Vagina (tissue), 2 donors: ENCODE results near the gene NKG7. TPM values are rescaled to one million over a fixed set of nuclear protein-coding genes. Genes with fewer than 3 reads are reported as not detected.

Experiments used
- DNase-seq, 2 donors: peaks; one replicate each; pipeline ENCODE4 v3.0.0-alpha.2; 2017; ENCODE audit errors: extremely low spot score in 2 of 2
- H3K27ac ChIP-seq: fragments of 200-600 bp; sonication (generic); one replicate; pipeline ENCODE4 v1.5.1; 2019
- H3K27me3 ChIP-seq: fragments of 200-600 bp; sonication (generic); one replicate; pipeline ENCODE4 v1.5.1; 2019
- H3K36me3 ChIP-seq, 2 donors: fragments of 200-600 bp; sonication (generic); one replicate each; pipeline ENCODE4 v1.5.1; 2017 to 2019
- H3K4me1 ChIP-seq: fragments of 200-600 bp; sonication (generic); one replicate; pipeline ENCODE4 v1.5.1; 2019
- H3K4me3 ChIP-seq, 2 donors: fragments of 200-600 bp; sonication (generic); 1 replicate in 1 of 2; 2 replicates in 1 of 2; pipeline ENCODE4 v1.5.1; 2016 to 2019
- H3K9me3 ChIP-seq: fragments of 200-600 bp; sonication (generic); one replicate; pipeline ENCODE4 v1.5.1; 2019
- POLR2A ChIP-seq, 2 donors: fragments of 450-650 bp; IDR thresholded peaks; one replicate each; pipeline ENCODE4 v1.6.1; 2017; ENCODE audit warnings: antibody characterized with exemption in 2 of 2, mild to moderate bottlenecking in 2 of 2, moderate library complexity in 2 of 2
- POLR2AphosphoS5 ChIP-seq, 2 donors: sonication (generic); formaldehyde crosslinking; IDR thresholded peaks; one replicate each; pipeline ENCODE4 v1.9.0; 2017; ENCODE audit warnings: antibody characterized with exemption in 2 of 2, mild to moderate bottlenecking in 2 of 2, low read depth in 1 of 2; ENCODE audit not compliant: insufficient read depth in 1 of 2
- intact Hi-C: fragments of 100-400 bp; cut with DNase I; formaldehyde crosslinking; loops from one replicate; pipeline ENCODE4 v1.15.1; 2023
- total RNA-seq: library from RNA; depleted of rRNA; stranded (reverse); fragments of >200 nt; gene quantifications from one replicate; pipeline ENCODE4 v1.2.3, GENCODE V29; 2016
- TF ChIP-seq, protein P1 (sequence below), 3 experiments: fragments of 450-650 bp in 2 of 3; fragments of 200-600 bp in 1 of 3; sonication (generic) in 1 of 3; IDR thresholded peaks; one replicate each; pipeline ENCODE4 v1.5.1; 2017 to 2019; ENCODE audit warnings: antibody characterized with exemption in 3 of 3, mild to moderate bottlenecking in 2 of 3, moderate library complexity in 2 of 3

Gene NKG7
- total RNA-seq, 1 donor from 2014 or later: 3.4 TPM

DNA sequence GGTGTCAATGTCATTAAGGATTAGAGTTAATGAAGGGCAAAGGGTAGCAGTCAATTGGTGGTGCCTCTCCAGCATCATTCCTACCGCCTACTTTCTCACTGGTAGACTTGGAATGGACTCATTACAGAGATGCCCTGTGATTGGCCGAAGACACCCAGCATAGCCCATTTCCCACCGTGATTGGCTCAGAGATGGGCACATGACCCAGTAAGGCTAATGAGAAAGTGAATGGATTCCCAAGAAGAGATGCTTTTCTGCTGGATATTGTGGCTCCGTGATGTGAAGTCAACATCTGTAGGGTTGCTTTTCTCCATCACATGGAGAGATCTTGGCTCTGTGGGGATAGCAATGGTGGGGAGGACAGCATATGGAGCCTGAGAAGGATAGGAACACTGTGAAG lies 42.1 kb downstream of the NKG7 start:
- H3K27me3 ChIP-seq: no peaks in the 10 kb centered on the region
- no peak overlapping the region for H3K27ac ChIP-seq
- no peak overlapping the region for H3K4me3 ChIP-seq
- peaks cover 6% of the 10 kb centered on the region for H3K4me1 ChIP-seq
- intact Hi-C loops: loop anchor here (10.0 kb wide), 2 partner anchors 64 to 236 kb away; partner anchors contain the start of gene C19orf84
- no peak for TF ChIP-seq POLR2A (IDR thresholded peaks at IDR 0.05)
- TF ChIP-seq, protein P1, sequence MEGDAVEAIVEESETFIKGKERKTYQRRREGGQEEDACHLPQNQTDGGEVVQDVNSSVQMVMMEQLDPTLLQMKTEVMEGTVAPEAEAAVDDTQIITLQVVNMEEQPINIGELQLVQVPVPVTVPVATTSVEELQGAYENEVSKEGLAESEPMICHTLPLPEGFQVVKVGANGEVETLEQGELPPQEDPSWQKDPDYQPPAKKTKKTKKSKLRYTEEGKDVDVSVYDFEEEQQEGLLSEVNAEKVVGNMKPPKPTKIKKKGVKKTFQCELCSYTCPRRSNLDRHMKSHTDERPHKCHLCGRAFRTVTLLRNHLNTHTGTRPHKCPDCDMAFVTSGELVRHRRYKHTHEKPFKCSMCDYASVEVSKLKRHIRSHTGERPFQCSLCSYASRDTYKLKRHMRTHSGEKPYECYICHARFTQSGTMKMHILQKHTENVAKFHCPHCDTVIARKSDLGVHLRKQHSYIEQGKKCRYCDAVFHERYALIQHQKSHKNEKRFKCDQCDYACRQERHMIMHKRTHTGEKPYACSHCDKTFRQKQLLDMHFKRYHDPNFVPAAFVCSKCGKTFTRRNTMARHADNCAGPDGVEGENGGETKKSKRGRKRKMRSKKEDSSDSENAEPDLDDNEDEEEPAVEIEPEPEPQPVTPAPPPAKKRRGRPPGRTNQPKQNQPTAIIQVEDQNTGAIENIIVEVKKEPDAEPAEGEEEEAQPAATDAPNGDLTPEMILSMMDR (IDR thresholded peaks at IDR 0.05): no peak
- TF ChIP-seq POLR2AphosphoS5 (IDR thresholded peaks at IDR 0.05; ENCODE audit: insufficient read depth in 1 of 2, low read depth in 1 of 2): no peak
- DNase-seq: no peak
- H3K9me3 ChIP-seq: no peaks in the 10 kb centered on the region
- H3K36me3 ChIP-seq: no peaks in the 10 kb centered on the region

DNA sequence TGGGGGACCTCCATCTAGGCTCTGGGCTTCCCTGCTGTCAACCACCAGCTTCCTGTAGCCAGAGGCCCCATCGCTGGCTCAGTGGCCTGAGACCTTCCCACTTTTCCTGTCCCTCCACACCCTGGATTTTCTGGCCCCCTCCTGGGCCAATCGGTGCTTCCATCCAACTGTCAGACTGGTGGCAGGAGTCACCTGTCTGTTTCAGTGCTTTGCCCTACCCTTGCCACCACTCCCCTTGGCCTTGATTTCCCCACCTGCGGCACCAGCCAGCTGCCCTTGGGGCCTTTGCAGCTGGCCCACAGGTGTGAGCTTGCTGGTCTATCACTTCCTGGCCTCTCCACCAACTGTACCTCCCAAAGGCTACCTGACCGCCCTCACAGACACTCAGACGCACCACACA lies 43.0 kb downstream of the NKG7 start:
- TF ChIP-seq, protein P1 (IDR thresholded peaks at IDR 0.05): no peak
- no peak for TF ChIP-seq POLR2AphosphoS5 (IDR thresholded peaks at IDR 0.05; ENCODE audit: insufficient read depth in 1 of 2, low read depth in 1 of 2)
- no peak for TF ChIP-seq POLR2A (IDR thresholded peaks at IDR 0.05)
- H3K4me1 ChIP-seq: peaks cover 6% of the 10 kb centered on the region
- no peak overlapping the region for H3K4me3 ChIP-seq
- H3K36me3 ChIP-seq: no peaks in the 10 kb centered on the region
- no peaks in the 10 kb centered on the region for H3K27me3 ChIP-seq
- DNase-seq: no peak
- H3K27ac ChIP-seq: no peak overlapping the region
- H3K9me3 ChIP-seq: no peaks in the 10 kb centered on the region
- intact Hi-C loops: no loop called here

DNA sequence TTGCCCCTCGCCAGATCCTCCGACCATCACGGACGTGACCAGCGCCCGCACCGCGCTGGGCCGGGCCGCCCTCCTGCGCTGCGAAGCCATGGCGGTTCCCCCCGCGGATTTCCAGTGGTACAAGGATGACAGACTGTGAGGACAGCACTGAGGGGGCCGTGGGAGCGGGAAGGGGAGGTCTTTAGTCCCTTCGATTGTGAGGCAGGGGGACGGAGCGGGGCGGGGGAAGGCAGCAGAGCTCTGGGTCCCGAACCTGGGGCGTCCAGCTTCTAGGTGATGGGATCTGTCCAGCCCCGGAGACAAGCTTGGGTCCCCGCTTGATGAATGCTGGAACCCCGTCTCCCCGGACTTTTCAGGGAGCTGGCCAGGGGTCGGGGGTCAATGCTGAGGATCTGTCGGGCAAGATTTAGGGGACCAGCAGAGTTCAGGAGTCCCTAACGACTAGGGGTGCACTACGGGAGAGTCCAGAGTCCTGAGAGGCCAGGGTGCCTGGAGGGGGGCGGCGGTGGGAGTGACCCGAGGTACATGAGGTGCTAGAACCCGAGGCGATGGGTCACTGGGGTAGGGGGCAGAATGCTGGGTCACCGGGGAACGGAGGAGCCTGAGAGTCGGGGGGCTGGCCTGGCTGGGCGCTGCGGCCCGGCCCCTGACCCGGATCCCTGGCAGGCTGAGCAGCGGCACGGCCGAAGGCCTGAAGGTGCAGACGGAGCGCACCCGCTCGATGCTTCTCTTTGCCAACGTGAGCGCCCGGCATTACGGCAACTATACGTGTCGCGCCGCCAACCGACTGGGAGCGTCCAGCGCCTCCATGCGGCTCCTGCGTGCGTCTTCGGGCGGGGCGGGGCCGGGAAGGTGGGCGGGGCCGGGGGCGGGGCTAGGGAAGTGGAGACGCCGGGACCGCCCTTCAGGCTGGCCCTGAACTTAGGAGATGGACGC lies 45.1 kb downstream of the NKG7 start:
- Histone ChIP-seq H3K27me3 (no peaks in the 10 kb centered on the region), H3K4me1 (peaks cover 6% of the 10 kb centered on the region), H3K4me3 (no peak overlapping the region), H3K9me3 (no peaks in the 10 kb centered on the region), H3K36me3 (no peaks in the 10 kb centered on the region), H3K27ac (no peak overlapping the region)
- DNase-seq: no peak
- intact Hi-C loops: no loop called here
- TF ChIP-seq POLR2AphosphoS5 (IDR thresholded peaks at IDR 0.05; ENCODE audit: insufficient read depth in 1 of 2, low read depth in 1 of 2) (no peak), POLR2A (IDR thresholded peaks at IDR 0.05) (no peak)
- TF ChIP-seq, protein P1 (IDR thresholded peaks at IDR 0.05): no peak

DNA sequence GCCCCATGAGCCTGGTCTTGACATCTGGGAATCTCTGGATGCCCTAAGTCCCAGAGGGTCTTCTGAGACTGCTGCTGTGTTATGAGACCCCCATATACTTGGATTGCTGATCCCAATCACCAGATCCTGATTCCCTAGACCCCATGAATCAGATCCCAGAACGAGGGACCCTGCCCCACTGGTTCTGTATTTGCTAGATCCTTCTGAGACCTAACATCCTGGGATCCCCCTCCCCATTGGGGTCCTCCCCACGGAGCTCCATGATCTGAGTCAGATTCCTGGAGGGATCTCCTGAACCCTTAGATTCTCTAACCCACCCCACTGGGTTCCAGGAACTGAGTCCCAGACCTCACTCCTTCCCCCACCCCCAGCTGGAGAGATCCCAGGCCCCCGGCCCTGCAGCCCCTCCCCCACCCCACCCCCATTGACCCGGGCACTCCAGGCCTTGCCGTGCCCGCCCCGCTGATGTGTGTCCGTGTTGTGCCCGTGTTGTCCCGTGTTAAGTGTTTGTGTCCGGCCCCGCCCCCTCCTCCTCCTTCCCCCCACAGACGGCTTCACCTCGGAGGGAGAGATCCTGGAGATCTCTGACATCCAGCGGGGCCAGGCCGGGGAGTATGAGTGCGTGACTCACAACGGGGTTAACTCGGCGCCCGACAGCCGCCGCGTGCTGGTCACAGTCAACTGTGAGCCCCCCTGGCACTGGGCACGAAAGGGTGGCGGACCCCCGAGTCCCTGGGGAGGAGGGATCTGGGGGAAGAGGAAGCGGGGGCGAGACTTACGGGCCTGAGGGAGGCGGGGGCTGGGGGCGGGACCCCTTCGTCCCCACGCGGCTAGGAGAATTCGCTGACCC lies 46.0 kb downstream of the NKG7 start:
- Histone ChIP-seq H3K27me3 (no peaks in the 10 kb centered on the region), H3K4me1 (peaks cover 6% of the 10 kb centered on the region), H3K27ac (no peak overlapping the region), H3K9me3 (no peaks in the 10 kb centered on the region), H3K4me3 (no peak overlapping the region), H3K36me3 (no peaks in the 10 kb centered on the region)
- no peak for DNase-seq
- intact Hi-C loops: no loop called here
- TF ChIP-seq POLR2A (IDR thresholded peaks at IDR 0.05) (no peak), POLR2AphosphoS5 (IDR thresholded peaks at IDR 0.05; ENCODE audit: insufficient read depth in 1 of 2, low read depth in 1 of 2) (no peak)
- TF ChIP-seq, protein P1 (IDR thresholded peaks at IDR 0.05): no peak
